Panc1 (cell line): ENCODE measurements around the gene GLE1. TPM values are rescaled to one million over a fixed set of nuclear protein-coding genes. Genes with fewer than 3 reads are reported as not detected.

Experiments
- ATAC-seq: fragments of 200-7000 bp; cut with Tn5 transposase; 2 replicates; pipeline ENCODE4 v1.9.1; 2020; ENCODE audit warnings: mild to moderate bottlenecking, moderate library complexity
- Bru-seq: library from RNA; stranded (reverse); fragments of 400-500 nt; gene quantifications from one replicate; lab custom pipeline; 2021; lab: Mats Ljungman, UMichigan
- BruChase-seq, 2 experiments: library from RNA; stranded (reverse); fragments of 400-500 nt; gene quantifications; one replicate each; lab custom pipeline; 2021; lab: Mats Ljungman, UMichigan
- BruUV-seq: library from RNA; stranded (reverse); fragments of 400-500 nt; replicated peaks from 2 replicates; lab custom pipeline; 2021; lab: Mats Ljungman, UMichigan
- CTCF ChIA-PET: fragments of 300-600 bp; sonication (Branson Sonifier 250); formaldehyde crosslinking; loops from one replicate; lab custom pipeline; 2022; ENCODE audit warnings: antibody characterized with exemption; lab: Charles Lee
- POLR2A ChIA-PET: fragments of 300-600 bp; sonication (Branson Sonifier 250); formaldehyde crosslinking; loops from one replicate; lab custom pipeline; 2022; ENCODE audit warnings: antibody characterized with exemption; lab: Charles Lee
- DNase-seq: peaks from one replicate; pipeline ENCODE4 v3.0.0-alpha.2; 2010; ENCODE audit warnings: low read depth, low spot score
- H3K27ac ChIP-seq: 2 replicates; pipeline ENCODE4 v1.5.1; 2011; ENCODE audit warnings: mild to moderate bottlenecking, low read length, inconsistent platforms
- H3K27me3 ChIP-seq: fragments of 200-500 bp; sonication (Bioruptor generic); 2 replicates; pipeline ENCODE4 v1.6.0; 2014; ENCODE audit warnings: low read length, inconsistent platforms; ENCODE audit not compliant: control insufficient read depth, insufficient read depth
- H3K36me3 ChIP-seq: fragments of 200-500 bp; sonication (Bioruptor generic); 2 replicates; pipeline ENCODE4 v1.5.1; 2014; ENCODE audit warnings: inconsistent platforms, mild to moderate bottlenecking, low read length, moderate library complexity; ENCODE audit not compliant: control insufficient read depth, insufficient read depth
- H3K4me1 ChIP-seq: 2 replicates; pipeline ENCODE4 v1.5.1; 2011; ENCODE audit warnings: inconsistent platforms, mild to moderate bottlenecking, low read length, moderate library complexity; ENCODE audit not compliant: control insufficient read depth, insufficient read depth
- H3K4me3 ChIP-seq, 2 experiments: 2 replicates each; pipeline ENCODE4 v1.5.1; 2011 to 2012; ENCODE audit warnings: low read depth in 2 of 2, low read length in 2 of 2, mild to moderate bottlenecking in 2 of 2, inconsistent platforms in 1 of 2, moderate library complexity in 1 of 2
- H3K9me3 ChIP-seq: fragments of 200-500 bp; sonication (Bioruptor generic); 2 replicates; pipeline ENCODE4 v1.5.1; 2014; ENCODE audit warnings: low read depth, mild to moderate bottlenecking, inconsistent platforms, low read length, moderate library complexity; ENCODE audit not compliant: control insufficient read depth, insufficient read depth
- POLR2AphosphoS5 ChIP-seq: IDR thresholded peaks from 2 replicates; pipeline ENCODE4 v1.6.1; 2012; ENCODE audit warnings: mild to moderate bottlenecking, low read depth, low read length, moderate library complexity
- SIN3A ChIP-seq: IDR thresholded peaks from 2 replicates; pipeline ENCODE4 v1.6.1; 2012; ENCODE audit warnings: low read depth, mild to moderate bottlenecking, low read length, moderate library complexity, borderline replicate concordance; ENCODE audit not compliant: insufficient read depth
- TCF7L2 ChIP-seq: IDR thresholded peaks from 2 replicates; pipeline ENCODE4 v1.6.1; 2011; ENCODE audit warnings: mild to moderate bottlenecking, low read depth, low read length, inconsistent platforms
- in situ Hi-C: cut with HindIII; loops from 2 replicates; pipeline ENCODE4 v1.10.0; 2016; ENCODE audit warnings: low sequenced_read_pairs, low pct_unique_long_range_greater_than_20kb
- intact Hi-C: fragments of 100-400 bp; cut with micrococcal nuclease; formaldehyde crosslinking; loops from one replicate; pipeline ENCODE4 v1.10.0; 2022; ENCODE audit not compliant: unreplicated experiment
- long read RNA-seq: library from polyadenylated mRNA; unstranded; transcript quantifications from one replicate; pipeline ENCODE4 v2.0.0, GENCODE V29; 2021; ENCODE audit not compliant: unreplicated experiment
- polyA plus RNA-seq: library from polyadenylated mRNA; unstranded; fragments of >200 nt; gene quantifications from one replicate; pipeline ENCODE4 v1.2.1, GENCODE V29; 2012; ENCODE audit warnings: missing spikeins; ENCODE audit not compliant: insufficient read length
- total RNA-seq: library from RNA; stranded (reverse); gene quantifications from one replicate; pipeline ENCODE4 v1.2.1, GENCODE V29; 2021; ENCODE audit not compliant: unreplicated experiment
- TF ChIP-seq, protein P1 (sequence below): fragments of 450-650 bp; IDR thresholded peaks from 2 replicates; pipeline ENCODE4 v1.5.1; 2017; ENCODE audit warnings: mild to moderate bottlenecking
- TF ChIP-seq, protein P2 (sequence below), 2 experiments: IDR thresholded peaks; 2 replicates each; pipeline ENCODE4 v1.6.1; 2011 to 2012; ENCODE audit warnings: low read depth in 2 of 2, control low read depth in 1 of 2, low read length in 1 of 2, mild to moderate bottlenecking in 1 of 2, moderate library complexity in 1 of 2; ENCODE audit not compliant: insufficient read depth in 1 of 2

Gene GLE1, protein sequence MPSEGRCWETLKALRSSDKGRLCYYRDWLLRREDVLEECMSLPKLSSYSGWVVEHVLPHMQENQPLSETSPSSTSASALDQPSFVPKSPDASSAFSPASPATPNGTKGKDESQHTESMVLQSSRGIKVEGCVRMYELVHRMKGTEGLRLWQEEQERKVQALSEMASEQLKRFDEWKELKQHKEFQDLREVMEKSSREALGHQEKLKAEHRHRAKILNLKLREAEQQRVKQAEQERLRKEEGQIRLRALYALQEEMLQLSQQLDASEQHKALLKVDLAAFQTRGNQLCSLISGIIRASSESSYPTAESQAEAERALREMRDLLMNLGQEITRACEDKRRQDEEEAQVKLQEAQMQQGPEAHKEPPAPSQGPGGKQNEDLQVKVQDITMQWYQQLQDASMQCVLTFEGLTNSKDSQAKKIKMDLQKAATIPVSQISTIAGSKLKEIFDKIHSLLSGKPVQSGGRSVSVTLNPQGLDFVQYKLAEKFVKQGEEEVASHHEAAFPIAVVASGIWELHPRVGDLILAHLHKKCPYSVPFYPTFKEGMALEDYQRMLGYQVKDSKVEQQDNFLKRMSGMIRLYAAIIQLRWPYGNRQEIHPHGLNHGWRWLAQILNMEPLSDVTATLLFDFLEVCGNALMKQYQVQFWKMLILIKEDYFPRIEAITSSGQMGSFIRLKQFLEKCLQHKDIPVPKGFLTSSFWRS
- 25.9 TPM for total RNA-seq
- polyA plus RNA-seq: 16.1 TPM
- Bru-seq, nascent RNA: percentile 57 among the genes with signal in this experiment
- percentile 59 among the genes with signal in this experiment for BruChase-seq, experiment 1, labeled RNA remaining after a 2-hour chase
- percentile 77 among the genes with signal in this experiment for BruChase-seq, experiment 2, labeled RNA remaining after a 6-hour chase
- long read RNA-seq, transcript GLE1-201 (16 exons, 3,321 nt): major isoform, 69 of 111 reads
- long read RNA-seq, partial matches to known transcripts: 5 of 111 reads
- long read RNA-seq, other reads (novel, unspliced or antisense): 37 of 111 reads

DNA sequence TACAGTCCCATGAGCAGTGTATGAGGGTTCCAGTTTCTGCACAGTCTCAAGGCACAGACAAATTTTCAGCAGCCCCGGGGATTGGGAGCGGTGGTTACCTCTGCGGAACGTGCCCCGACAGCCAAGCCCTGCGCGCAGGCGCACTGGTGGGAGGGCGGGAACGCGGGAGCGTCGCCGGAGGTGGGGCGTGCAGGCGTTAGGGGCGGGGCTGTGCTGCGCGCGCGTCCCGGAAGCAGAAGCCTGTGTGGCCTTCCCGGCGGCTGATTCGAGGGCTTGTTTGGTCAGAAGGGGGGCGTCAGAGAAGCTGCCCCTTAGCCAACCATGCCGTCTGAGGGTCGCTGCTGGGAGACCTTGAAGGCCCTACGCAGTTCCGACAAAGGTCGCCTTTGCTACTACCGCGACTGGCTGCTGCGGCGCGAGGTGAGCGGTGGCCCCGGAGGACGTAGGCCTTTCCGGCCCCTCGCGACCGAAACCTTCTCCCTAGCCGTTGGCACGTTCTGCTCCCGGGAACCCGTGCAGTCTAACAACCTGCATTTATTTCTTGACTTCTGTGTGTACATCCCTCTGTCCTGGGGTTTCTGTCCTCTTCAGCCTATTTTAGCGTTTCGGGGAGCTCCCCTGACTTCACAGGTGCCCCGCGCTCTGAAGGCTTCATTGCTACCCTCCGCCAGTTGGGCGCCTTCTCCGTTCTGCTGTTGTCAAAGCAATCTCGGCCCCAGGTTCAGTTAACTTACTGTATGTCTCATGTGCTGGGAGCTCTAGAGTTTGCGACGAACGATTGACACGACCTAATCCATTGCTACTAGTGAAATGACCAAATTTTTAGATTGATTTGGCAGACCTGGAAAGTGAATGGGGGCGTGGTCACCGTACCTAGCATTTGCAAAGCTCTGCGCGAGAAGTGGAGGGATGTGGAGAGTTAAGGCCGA, at the start of gene GLE1:
Gene GLE1, plus strand, starts transcription at position 235 of the 929 bp plus-strand sequence. Its CDS starts 87 bp downstream, at position 322.
- intact Hi-C loops: no loop called here
- TF ChIP-seq, protein P1, sequence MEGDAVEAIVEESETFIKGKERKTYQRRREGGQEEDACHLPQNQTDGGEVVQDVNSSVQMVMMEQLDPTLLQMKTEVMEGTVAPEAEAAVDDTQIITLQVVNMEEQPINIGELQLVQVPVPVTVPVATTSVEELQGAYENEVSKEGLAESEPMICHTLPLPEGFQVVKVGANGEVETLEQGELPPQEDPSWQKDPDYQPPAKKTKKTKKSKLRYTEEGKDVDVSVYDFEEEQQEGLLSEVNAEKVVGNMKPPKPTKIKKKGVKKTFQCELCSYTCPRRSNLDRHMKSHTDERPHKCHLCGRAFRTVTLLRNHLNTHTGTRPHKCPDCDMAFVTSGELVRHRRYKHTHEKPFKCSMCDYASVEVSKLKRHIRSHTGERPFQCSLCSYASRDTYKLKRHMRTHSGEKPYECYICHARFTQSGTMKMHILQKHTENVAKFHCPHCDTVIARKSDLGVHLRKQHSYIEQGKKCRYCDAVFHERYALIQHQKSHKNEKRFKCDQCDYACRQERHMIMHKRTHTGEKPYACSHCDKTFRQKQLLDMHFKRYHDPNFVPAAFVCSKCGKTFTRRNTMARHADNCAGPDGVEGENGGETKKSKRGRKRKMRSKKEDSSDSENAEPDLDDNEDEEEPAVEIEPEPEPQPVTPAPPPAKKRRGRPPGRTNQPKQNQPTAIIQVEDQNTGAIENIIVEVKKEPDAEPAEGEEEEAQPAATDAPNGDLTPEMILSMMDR: no peak
- TF ChIP-seq TCF7L2 (no peak), POLR2AphosphoS5 (peak; percentile 73), SIN3A (peak; percentile 42; the same call in 1 of the 2 replicates)
- TF ChIP-seq, protein P2, sequence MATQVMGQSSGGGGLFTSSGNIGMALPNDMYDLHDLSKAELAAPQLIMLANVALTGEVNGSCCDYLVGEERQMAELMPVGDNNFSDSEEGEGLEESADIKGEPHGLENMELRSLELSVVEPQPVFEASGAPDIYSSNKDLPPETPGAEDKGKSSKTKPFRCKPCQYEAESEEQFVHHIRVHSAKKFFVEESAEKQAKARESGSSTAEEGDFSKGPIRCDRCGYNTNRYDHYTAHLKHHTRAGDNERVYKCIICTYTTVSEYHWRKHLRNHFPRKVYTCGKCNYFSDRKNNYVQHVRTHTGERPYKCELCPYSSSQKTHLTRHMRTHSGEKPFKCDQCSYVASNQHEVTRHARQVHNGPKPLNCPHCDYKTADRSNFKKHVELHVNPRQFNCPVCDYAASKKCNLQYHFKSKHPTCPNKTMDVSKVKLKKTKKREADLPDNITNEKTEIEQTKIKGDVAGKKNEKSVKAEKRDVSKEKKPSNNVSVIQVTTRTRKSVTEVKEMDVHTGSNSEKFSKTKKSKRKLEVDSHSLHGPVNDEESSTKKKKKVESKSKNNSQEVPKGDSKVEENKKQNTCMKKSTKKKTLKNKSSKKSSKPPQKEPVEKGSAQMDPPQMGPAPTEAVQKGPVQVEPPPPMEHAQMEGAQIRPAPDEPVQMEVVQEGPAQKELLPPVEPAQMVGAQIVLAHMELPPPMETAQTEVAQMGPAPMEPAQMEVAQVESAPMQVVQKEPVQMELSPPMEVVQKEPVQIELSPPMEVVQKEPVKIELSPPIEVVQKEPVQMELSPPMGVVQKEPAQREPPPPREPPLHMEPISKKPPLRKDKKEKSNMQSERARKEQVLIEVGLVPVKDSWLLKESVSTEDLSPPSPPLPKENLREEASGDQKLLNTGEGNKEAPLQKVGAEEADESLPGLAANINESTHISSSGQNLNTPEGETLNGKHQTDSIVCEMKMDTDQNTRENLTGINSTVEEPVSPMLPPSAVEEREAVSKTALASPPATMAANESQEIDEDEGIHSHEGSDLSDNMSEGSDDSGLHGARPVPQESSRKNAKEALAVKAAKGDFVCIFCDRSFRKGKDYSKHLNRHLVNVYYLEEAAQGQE (IDR thresholded peaks at IDR 0.05; ENCODE audit: insufficient read depth in 1 of 2, low read depth in 2 of 2, low read length in 1 of 2): no peak
- BruUV-seq: no TSS peak
- in situ Hi-C loops: no loop called here
- ATAC-seq: peak; percentile 96
- CTCF ChIA-PET: no interaction called here
- H3K36me3 ChIP-seq: peaks cover 6% of the 10 kb centered on the region; the same call in 1 of the 2 replicates
- H3K27ac ChIP-seq: peak within 1 kb of the TSS; percentile 90
- H3K27me3 ChIP-seq: no peaks in the 10 kb centered on the region
- peak; percentile 35 for DNase-seq
- H3K4me3 ChIP-seq: peak within 1 kb of the TSS; percentile 90 to 91
- POLR2A ChIA-PET: interaction anchor here (0.5 to 0.6 kb wide), 2 partner anchors 17 to 90 kb away, joined by 3 to 22 read pairs; no protein-coding TSS in a partner anchor
- H3K4me1 ChIP-seq: peaks cover 7% of the 10 kb centered on the region
- no peaks in the 10 kb centered on the region for H3K9me3 ChIP-seq
